HG02571 (cell line): ENCODE results near the gene EIPR1.
"Not testable (repeated sequence)": the region's sequence is repeated elsewhere in the genome, so short reads cannot be mapped to it uniquely, and the experiment has no call there.

Experiments
- ATAC-seq: cut with Tn5 transposase; IDR thresholded peaks from one replicate; pipeline ENCODE4 v1.9.1; 2021; ENCODE audit warnings: mild to moderate bottlenecking, moderate library complexity; ENCODE audit not compliant: unreplicated experiment

Gene EIPR1

DNA sequence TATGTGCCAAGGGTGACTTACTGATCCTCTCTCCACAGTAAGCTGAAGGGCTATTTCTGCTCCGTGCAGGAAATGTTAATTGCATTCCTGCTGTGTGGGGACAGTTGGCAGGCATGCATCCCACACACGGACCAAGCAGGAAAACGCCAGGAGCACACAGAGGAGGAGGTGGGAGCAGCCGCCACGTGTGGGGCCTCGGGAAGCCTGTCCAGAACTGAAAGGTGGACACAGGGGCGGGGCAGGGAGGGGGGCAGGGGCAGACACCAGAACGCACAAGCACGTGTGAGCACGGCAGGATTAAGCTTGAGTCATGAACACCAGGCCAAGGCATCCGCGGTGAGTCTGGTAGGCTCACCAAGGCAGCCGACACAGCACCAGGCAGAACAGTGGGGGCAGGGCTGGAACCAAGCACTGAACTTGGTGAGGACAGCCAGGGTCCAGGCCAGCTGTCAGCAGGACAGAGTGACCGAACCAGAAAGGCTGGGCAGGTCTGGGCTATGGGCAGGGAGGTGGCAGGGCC lies 177.1 kb downstream of the EIPR1 start:
- ATAC-seq = no peak

DNA sequence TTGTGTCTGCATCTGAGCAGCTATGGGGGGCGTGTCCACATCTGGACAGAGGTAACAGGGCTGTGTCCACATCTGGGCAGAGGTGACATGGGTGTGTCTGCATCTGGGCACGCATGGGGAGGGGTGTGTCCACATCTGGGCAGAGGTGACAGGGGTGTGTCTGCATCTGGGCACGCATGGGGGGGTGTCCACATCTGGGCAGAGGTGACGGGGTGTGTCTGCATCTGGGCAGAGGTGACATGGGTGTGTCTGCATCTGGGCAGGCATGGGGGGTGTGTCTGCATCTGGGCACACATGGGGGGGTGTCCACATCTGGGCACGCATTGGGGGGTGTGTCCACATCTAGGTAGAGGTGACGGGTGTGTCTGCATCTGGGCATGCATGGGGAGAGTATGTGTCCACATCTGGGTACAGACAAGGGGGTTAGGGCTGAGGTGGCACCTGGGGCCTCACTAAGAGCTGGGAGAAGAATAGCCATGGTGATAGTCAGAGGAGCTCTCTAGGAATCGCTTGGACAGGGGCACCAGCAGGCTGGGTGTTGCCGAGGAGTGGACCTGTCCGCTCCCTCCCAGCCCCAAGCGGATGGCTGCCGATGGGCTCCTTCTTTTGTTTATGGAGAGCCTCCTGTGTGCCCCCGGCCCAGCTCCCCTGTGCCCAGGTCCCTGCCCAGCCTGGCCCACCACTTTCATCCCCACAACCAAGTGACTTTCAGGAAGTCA lies 177.8 kb downstream of the EIPR1 start:
- no peak for ATAC-seq

DNA sequence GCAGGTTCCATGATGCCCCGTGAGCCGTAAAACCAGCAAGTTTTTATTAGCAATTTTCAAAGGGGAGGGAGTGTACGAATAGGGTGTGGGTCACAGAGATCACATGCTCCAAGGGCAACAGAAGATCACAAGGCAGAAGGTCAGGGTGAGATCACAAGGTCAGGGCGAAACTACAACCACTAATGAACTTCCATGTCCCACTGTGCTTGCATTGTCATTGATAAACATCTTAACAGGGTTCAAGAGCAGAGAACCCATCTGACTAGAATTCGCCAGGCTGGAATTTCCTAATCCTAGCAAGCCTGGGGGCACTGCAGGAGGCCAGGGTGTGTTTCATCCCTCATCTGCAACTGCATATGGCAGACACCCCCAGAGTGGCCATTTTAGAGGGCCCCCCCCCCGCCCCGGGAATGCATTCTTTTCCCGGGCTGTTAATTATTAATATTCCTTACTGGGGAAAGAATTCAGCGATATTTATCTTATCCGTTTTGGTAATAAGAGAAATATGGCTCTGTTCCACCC lies 178.9 kb downstream of the EIPR1 start:
- ATAC-seq = not testable (repeated sequence)

DNA sequence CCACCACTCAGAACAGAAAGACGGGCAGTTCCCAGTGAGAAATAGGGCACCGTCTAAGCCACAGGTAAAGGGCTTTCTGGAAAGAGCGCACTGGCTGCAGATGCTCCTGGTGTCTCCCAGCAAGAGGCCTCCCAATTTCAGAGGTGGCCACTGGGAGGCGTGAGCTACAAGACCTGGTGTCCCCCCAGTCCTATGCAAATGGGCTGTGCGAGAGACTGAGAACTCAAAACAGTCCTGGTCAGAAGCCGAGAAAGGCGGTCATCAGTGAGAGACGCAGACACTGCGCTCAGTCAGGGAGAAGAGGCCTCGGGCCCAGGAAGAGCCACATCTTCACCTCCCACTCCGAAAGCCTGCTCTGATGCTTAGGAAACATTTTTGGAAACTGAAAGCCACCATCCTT lies 179.5 kb downstream of the EIPR1 start:
- ATAC-seq = no peak

DNA sequence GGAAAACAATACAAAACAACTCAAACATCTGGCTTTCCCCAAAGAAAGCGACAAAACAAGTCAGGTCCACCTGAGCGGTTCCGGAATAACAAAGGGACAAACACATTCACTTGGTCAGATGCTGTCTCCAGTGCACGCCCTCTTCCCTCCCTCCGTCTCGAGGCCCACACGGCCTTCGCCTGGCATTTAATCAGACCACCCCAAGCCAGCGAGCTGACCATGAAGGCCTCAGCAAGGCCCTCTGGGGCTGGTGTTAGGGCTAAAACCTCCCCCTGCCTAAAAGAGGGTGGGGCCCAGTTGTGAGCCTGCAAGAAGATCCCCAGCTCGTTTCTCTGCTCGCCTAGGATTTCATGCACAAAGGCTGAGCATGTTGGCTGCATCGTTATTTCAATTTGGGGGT lies 180.3 kb downstream of the EIPR1 start:
- no peak for ATAC-seq

DNA sequence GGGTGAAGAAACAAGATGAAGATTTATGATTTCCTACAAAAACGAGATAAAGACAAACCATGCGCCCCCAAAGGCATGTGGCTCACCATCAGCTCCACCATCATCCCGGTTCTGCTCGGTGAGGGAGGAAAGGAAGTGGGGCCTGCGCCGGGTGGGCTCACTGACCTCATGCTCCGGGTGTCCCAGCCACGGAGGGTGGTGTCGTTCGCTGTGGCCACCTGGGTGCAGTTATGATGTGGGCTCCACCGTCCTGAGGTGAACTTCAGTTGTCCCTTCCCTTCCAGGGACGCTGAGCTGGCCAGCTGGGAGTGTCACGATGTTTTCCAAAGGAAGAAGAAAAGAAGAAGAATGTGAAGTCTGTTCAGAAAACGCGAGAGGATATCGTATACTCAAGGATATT lies 180.9 kb downstream of the EIPR1 start:
- ATAC-seq = no peak

DNA sequence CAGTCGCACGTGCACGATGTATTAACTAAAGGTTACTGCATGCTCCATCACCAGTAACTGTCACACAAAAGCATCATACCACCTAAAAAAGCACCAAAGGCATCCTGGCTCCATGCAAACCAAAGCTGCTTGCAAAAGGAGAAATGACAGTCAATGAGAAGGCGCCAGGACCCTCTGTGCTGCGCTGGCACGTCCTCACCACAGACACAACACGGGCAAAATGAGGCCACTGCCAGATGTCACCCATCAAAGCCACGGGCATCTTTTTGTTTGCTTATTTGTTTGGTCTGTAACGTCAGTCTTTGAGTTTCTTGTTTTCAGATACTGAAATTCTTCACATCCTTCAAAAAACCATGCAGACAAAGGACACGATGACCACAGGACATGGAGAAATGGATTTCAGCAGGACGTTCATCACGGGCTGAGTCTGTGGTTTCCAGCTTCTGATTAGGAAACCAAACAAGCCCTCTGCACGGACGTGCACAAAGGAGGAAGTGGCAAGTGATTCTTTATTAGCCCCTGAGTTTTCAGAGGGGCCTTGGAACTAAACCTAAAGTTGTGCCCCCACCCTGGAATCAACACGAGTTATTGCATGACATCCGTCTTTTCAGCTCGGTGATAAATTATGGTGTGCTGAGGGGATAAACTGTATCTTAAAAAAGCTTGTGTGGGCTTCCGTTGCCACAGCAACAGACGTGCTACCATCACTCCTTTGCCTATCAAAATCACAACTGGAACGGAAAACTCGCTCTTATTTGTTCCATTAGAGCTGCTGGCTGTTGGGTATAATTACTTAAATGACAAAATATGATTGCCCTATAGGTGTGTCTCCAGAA lies 181.8 kb downstream of the EIPR1 start:
- no peak for ATAC-seq

DNA sequence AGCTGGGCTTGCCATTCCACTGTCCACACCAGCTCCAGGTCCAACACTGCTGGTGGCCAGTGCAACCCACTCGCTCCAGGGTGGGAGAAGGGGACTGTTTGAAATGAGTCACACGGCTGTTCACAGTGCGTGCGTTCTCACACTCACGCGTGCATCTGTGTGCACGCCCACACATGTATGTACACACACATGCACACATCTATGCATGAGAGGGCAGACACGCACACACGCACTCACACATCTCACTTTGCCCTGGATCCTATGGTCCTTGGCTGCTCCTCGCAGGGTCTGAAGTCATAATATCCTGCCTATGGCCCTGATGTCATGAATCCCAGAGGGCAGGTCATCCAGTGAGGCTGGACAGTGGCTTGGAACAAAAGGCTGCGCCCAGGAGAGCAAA lies 182.8 kb downstream of the EIPR1 start:
- ATAC-seq = no peak

DNA sequence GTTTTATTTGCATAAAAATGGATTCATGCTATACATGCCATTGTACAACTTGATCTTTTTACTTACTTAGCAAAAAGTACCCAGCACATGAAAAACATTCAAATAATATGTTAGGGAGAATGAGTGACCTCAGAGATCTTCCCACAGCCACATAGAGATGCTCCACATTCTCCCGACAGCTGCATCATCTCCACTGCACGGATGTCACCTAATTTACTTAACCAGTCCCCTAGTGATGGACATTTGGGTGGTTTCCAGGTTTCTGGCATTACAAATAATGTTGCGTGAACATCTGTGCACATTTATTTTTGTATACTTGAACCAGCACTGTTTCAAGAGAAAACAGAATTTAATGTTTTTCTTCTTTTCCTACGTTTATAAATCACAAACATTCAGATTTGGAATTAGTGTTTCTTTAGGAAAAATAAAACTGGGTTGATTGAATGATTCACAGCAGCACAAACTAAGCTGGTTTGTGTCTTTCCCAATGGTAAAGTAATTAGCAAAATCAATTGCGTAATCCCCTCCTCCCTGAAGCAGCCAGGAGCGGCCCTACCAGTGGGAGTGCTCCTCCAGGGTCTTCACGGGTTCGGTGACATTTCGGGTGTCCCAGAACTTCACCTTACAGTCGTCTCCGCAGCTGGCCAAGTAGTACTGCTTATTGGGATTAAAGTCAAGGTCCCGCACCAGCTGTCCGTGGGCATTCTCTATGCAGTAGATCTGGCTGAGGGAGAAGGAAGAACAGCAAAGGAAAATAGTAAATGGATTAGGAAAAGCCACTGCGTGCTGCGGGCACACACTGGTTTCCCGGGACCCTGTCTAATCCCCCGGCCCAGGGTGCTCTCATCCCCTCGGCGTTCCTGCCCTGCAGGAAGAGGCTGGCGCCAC lies 183.9 kb downstream of the EIPR1 start:
- ATAC-seq = no peak

DNA sequence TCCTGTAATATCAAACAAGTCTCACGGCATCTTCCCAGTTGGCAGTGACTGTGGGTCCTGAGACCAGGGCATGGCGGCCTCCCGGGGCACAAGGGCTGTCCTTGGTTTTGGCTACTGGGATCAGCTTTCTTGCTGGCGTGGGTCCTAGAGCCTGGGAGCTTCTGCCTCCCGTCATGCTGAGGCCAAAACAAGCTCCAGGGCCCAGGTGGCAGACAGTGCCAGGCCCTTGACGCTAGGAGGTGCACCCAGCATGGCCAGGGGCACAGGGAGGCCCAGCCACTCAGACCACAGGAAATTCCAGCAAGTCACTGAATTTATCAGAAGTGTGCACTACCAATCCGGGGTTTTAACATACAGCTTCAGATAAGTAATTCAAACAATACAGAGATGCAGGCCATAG lies 184.7 kb downstream of the EIPR1 start:
- ATAC-seq = no peak

DNA sequence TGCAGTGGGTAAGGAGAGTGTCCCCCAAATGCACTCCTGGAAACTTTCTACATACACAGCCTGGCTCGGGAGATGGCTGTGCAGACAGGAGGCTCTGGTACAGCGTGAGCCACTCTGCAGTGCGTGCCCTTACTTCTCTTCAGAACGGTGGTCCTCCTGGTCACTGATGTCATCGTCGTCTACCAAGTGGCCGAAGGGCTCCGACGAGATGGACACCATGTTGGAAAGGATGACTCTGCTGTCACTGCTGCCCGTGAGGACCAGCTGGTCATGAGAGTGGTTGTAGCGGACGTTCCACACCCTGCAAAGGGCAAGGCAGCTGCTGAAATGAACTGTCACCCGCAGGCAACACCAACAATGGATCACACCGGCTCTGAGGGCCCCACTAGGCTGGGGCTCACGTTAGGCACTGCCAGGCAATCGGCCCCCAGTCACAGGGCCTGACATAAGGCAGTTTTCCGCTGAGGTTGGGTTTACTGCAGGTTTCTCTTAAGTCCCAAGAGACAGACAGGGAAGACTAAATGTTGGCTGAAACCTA lies 185.3 kb downstream of the EIPR1 start:
- no peak for ATAC-seq

DNA sequence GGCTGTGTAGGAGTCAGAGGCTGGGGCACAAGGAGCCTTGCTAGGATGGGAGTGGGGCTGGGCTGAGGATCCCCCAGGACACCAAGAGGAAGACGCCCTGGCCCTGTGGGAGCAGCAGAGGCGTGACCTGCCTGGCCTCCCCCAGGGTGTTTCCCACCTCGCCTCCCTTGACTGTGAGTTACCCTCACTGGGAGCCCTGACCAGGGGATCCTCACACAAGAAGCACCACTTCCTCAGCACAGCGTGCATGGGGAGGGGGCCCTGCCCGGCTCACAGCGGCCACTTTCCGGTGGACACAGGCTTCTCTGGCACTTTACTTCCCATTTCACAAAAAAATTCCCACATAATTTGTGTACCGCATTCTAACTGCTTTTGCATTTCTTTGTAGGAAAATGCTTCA lies 187.7 kb downstream of the EIPR1 start:
- ATAC-seq = no peak

DNA sequence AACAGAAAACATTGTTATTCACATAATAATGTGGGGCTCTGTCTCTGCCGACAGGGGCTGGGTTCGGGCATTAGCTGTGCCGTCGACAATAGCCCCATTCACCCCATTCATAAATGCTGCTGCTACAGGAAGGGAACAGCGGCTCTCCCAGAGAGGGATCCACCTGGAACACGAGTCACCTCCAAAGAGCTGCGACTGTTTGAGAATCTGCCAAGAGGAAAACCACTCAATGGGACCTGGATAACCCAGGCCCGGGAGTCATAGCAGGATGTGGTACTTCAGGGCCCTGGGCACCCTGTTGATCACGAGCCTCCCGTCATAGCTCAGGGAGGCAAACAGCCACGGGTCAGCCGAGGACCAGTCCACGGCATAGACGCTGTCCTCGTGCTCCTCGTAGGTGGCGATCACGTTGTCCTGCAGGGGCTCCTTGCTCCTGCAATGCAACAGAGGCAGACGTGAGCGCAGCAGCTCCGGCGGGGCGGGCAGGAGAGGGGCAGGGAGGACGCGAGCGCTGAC lies 188.5 kb downstream of the EIPR1 start:
- no peak for ATAC-seq

DNA sequence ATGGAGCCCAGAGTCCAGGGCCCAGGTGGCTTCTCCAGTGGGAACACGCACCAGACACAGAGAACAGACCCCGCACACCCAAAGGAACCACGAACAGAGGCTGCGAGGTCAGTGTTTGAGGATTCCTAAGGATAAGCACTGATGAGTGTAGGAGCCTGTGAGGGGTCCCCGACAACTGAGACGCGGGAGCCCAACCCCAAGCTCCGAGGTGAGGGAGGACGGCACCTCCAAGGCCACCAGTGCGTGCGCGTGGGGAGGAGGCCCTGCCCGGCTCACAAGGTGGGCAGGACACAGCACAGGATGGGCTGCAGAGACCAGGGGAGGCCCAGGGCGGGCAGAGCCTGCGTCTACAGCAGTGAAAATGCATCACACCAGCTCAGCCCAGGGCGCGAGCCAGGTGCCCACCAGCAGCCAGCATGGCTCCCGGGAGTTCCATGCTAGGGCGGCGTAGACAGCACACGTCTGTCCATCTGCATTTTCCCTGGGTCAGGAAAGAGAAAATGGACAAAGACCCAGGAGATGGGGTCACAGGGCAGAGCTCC lies 189.1 kb downstream of the EIPR1 start:
- ATAC-seq = no peak

DNA sequence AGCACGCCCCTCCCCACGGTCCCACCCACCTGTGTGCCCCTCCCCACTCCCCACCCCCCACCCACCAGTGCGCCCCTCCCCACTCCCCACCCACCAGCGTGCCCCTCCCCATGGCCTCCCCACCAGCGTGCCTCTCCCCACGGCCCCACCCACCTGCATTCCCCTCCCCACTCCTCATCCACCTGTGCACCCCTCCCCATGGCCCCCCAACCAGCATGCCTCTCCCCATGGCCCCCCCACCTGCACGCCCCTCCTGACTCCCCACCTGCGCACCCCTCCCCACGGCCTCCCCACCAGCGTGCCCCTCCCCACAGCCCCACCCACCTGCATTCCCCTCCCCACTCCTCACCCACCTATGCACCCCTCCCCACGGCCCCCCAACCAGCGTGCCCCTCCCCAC lies 190.2 kb downstream of the EIPR1 start:
- no peak for ATAC-seq

DNA sequence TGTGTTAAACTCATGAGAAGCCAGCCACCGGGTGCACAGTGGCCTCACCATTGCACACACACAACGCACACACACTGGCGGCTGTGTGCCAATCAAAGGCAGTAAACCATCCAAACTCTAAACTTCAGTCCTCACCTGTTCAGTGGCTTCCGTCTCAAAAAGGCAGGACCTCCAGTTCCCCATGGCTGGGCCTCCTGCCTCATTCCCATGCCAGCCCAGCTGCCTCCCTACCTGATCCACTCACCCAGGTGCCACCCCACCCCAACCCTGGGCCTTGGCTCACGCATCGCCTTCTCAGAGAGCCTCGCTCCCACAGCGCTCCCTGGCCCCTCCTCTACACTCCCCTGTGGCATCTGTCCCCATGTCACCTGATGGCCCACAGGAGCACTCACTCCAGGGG lies 190.9 kb downstream of the EIPR1 start:
- no peak for ATAC-seq

DNA sequence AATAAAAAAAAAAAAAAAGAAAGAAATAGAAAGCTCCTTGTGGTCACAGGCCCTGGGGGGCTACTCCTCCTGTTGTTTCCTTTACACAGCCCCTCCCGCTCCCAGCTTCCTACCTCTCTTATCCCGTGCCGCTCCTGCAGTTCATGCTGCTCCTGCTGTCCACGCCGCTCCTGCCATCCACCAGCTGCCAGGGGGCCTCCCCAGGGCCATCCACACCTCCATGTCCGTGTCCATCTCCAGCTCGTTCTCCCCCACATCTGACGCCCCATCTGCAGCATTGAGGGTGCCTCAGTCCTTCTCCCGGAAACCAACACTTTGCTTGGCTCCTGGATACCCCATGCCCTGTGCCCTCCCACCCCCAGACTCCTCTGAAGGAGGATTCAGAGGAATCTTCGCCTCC lies 191.7 kb downstream of the EIPR1 start:
- ATAC-seq = no peak

DNA sequence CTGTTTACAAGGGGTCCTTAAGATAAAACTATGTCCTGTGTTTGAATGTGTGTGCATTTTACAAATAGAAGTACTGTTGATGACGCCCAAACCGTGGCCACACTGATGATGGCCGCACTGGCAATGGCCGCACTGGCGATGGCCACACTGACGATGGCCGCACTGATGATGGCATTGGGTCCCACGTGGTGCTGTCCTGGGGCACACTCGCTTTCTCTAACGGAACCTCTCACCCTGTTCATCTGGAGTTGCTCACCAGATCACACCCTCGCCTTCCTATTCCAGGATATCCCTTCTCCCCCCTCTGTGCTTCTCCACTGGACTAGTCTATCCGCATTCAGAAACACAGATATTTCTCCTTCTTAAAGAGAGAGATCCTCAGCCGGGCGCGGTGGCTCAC lies 192.4 kb downstream of the EIPR1 start:
- no peak for ATAC-seq

DNA sequence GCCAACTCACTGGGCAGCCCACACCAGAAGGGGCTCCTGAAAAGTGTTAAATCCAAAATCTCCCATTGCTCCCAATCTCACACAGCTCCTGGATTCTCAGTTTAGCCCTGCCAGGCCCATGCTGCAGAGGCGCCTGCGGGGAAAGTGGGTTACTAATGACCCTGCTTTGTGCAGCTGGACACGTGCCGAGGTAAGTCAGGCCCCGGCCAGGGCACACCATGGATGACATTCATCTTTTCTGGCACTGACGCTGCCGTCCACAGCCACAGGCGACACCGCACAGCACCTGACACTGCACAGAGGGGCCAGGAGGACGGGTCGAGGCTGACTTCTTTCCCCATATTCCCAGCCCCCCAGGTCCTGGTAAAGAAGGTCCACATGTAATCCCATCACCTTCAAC lies 193.5 kb downstream of the EIPR1 start:
- no peak for ATAC-seq

DNA sequence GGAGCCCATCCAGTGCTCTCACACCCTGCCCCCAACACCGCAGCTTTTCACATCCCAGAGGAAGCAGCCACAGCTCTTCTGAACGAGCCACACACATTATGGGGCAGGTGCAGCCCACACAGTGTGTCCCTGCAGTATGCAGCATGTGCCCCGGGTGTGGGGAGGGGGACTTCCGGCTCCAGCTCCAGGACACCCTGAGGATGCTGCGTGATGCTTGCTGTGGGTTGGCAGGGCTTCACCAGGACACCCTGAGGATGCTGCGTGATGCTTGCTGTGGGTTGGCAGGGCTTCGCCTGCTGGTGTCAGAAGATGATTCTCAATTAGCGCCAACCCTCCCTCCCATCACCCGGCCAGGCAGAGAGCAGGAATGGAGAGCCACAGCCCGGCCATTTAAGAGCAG lies 193.9 kb downstream of the EIPR1 start:
- ATAC-seq = no peak
